Astrocyte of the cerebellum (primary cell): ENCODE results near the gene RIPK4.

ENCODE experiments used
- DNase-seq: peaks from one replicate; pipeline ENCODE4 v3.0.0-alpha.2; 2011; ENCODE audit warnings: low read depth
- H3K4me3 ChIP-seq: 2 replicates; pipeline ENCODE4 v1.5.1; 2011; ENCODE audit warnings: mild to moderate bottlenecking, low read depth, low read length, moderate library complexity
- in situ Hi-C: cut with HindIII; loops from 2 replicates; pipeline ENCODE4 v1.10.0; 2017; ENCODE audit warnings: low sequenced_read_pairs
- TF ChIP-seq, protein P1 (sequence below): IDR thresholded peaks from 2 replicates; pipeline ENCODE4 v1.5.1; 2012; ENCODE audit warnings: low read length, low read depth, moderate library complexity, mild to moderate bottlenecking; ENCODE audit errors: missing control alignments

RIPK4 gene

DNA sequence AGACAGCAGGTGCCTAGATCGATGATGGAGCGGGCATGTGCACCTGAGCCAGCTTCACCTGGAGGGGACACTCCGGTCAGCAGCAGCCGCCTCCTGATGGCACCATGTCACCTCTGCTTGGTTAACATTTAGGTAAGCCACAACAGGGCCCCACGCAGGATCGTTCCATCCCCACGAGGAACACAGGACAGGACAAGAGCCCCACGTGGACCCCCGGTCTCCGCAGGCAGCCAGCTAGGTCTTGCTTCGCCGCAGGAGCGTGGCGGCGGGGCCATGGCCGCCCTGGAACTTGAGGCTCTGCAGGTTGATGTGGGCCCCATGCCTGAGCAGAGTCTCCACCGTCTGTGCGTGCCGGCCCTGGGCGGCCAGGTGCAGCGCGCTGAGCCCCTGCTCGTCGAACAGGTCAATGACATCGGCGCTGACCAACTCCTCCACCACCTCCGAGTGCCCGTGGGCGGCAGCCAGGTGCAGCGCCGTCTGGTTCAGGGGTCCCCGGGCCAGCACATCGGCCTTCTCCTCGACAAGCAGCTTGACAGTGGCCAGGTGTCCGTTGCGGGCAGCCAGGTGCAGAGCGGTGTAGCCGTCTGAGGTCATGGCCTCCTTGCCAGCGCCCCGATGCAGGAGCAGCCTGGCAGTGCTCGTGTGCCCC is 26.1 kb downstream of the RIPK4 start:
- DNase-seq: no peak
- in situ Hi-C loops: no loop called here
- TF ChIP-seq, protein P1, sequence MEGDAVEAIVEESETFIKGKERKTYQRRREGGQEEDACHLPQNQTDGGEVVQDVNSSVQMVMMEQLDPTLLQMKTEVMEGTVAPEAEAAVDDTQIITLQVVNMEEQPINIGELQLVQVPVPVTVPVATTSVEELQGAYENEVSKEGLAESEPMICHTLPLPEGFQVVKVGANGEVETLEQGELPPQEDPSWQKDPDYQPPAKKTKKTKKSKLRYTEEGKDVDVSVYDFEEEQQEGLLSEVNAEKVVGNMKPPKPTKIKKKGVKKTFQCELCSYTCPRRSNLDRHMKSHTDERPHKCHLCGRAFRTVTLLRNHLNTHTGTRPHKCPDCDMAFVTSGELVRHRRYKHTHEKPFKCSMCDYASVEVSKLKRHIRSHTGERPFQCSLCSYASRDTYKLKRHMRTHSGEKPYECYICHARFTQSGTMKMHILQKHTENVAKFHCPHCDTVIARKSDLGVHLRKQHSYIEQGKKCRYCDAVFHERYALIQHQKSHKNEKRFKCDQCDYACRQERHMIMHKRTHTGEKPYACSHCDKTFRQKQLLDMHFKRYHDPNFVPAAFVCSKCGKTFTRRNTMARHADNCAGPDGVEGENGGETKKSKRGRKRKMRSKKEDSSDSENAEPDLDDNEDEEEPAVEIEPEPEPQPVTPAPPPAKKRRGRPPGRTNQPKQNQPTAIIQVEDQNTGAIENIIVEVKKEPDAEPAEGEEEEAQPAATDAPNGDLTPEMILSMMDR: no peak
- no peak overlapping the region for H3K4me3 ChIP-seq

DNA sequence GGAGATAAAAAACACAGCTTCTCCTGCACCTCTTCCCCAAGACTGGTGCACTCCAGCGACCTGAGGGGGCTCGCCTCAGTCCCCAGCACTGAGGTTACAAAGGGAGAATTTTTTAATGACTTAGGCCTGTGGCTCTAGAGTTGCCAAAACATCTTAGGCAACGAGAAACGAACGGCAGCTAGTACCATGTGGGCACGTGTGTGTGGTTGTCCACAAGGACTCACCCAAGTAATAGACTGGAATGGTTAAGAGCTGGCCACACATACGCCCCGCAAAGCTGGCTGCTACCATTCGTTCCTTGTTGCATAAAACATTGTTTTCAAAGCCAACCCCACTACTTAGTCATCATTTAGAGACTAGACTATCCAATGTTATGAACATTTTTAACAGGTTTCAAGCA is 26.9 kb downstream of the RIPK4 start:
- in situ Hi-C loops: no loop called here
- TF ChIP-seq, protein P1: no peak
- H3K4me3 ChIP-seq: no peak overlapping the region
- DNase-seq: no peak

DNA sequence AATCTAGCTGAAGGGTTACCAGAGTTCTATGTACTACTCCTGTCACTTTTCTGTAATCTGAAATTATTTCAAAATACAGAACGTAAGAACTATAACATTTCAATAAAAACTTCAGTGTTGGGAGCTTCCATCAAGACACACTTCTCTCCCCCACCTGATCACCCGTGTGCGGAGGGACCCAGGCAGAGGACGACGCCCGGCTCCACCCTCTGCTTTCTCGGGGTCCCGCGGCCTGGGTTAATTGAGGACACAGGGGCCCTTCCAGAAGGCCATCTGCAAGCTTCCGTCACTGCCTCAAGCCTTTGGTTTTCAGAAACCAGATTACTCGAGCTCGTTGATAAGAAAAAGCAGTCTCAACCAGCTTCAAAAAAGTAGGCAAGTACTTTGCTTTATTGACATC is 27.8 kb downstream of the RIPK4 start:
- TF ChIP-seq, protein P1: no peak

DNA sequence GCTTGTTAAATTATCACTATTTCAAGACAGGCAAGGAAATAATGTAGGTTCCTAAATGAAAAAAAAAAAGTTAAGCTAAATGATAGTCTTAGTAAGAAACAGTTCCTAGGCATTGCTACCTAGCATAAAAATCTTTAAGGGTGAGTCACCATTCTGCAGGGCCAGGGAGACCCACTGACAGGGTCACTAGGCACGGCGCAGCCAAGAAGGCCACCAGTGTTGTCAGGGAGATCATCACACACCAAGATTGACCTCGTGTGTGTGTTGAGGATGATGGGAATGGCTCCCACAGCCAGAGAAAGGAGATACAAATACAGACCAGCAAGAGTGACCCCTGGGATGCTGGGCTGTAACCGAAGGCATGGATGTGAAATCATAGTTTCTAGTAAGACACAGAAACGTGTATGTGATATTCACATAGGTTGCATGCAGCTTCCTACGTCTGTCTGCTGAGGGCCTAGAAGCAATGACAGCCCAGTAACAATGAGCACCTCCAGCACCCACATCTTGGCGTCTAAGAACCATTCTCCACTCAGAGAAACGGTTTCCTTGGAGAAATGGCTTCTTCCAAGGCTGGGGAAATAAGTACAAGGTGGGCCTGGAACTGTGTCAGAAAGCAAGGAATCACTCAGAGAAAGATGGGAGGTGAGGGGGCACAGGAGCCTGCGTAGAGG is 29.1 kb downstream of the RIPK4 start:
- no peak overlapping the region for H3K4me3 ChIP-seq
- DNase-seq: no peak
- in situ Hi-C loops: no loop called here
- TF ChIP-seq, protein P1: no peak

More for the DNA sequence above, 27.8 kb downstream of the RIPK4 start:
- no peak overlapping the region for H3K4me3 ChIP-seq
- DNase-seq: no peak
- in situ Hi-C loops: no loop called here

DNA sequence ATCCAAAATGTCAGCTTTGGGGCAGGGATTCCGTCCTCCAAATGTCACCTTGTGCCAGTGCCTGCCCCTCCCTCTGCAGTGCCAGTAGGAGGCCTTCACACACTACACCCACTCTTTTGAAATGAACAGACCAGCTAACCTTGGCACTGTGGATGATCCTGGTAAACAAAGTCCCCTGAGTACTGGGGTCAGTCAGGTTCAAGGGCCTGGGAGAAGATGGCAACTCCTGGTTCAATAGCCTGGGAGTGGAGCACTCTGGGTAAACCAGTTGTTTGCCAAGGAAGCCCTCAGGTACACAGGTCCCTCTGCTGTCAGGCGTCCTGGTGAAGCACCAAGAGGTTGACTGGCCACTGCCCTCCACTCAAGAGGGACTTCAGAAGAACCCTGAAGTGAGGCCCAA is 30.4 kb downstream of the RIPK4 start:
- TF ChIP-seq, protein P1: no peak
- H3K4me3 ChIP-seq: no peak overlapping the region
- in situ Hi-C loops: no loop called here
- DNase-seq: no peak

DNA sequence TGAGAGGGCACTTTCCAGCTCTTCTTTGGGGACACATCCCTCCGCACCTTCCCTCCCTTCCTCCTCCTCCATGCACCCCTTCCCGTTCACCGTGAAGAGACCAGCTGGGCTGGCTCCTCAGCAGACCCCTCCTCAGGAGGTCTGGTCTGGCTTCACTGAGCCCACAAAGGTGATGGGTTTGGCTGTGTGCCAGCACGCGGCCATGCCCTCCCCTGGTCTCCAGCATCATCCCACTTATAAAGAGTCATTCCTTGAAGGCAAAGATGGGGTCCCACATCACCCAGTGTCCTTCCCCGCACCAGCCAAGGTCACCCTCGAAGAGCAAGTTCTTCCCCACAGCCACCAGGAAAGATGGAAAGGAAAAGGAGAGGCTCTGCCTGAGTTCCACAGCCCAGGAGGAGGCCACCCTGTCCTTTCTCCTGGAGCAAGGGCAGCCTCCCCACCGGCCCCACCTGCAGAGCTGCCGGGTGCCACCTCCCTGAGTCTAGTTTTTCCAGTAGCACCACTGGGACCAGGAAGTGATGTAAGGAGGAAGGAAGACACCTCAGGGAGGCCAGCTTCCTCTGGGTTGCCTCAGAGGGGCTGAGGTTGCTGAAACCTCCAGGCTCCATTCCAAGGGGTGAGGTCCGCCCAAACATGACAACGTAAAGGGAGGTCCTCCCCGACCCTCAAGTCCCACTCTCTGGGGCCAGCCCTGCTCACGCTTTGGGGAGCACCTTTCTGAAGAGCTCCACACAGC is 32.7 kb downstream of the RIPK4 start:
- in situ Hi-C loops: loop anchor here (5.0 kb wide), 2 partner anchors 33 to 62 kb away; partner anchors contain the start of gene RIPK4
- TF ChIP-seq, protein P1: no peak
- H3K4me3 ChIP-seq: no peak overlapping the region
- no peak for DNase-seq
